Hepatocyte (in vitro differentiated cells): ENCODE data around the gene GBE1. TPM values are rescaled to one million over a fixed set of nuclear protein-coding genes. Genes with fewer than 3 reads are reported as not detected.

ENCODE experiments used
- DNase-seq: peaks from one replicate; pipeline ENCODE4 v3.0.0-alpha.2; 2016; ENCODE audit warnings: low spot score
- H2AFZ ChIP-seq: fragments of 200-600 bp; sonication (generic); 2 replicates; pipeline ENCODE4 v1.6.0; 2016; ENCODE audit warnings: antibody characterized with exemption, mild to moderate bottlenecking
- H3K27ac ChIP-seq: fragments of 200-600 bp; sonication (generic); 2 replicates; pipeline ENCODE4 v1.5.1; 2016; ENCODE audit warnings: mild to moderate bottlenecking
- H3K27me3 ChIP-seq: fragments of 200-600 bp; sonication (generic); 2 replicates; pipeline ENCODE4 v1.6.1; 2016
- H3K36me3 ChIP-seq: fragments of 200-600 bp; sonication (generic); replicated peaks from 2 replicates; pipeline ENCODE4 v1.5.1; 2016; ENCODE audit warnings: low read depth; ENCODE audit not compliant: insufficient read depth
- H3K4me1 ChIP-seq: fragments of 200-600 bp; sonication (generic); 2 replicates; pipeline ENCODE4 v1.5.1; 2016; ENCODE audit warnings: mild to moderate bottlenecking, moderate library complexity; ENCODE audit not compliant: insufficient read depth
- H3K4me2 ChIP-seq: fragments of 200-600 bp; sonication (generic); 2 replicates; pipeline ENCODE4 v1.6.0; 2016
- H3K4me3 ChIP-seq: fragments of 200-600 bp; sonication (generic); 2 replicates; pipeline ENCODE4 v1.5.1; 2016; ENCODE audit warnings: mild to moderate bottlenecking
- H3K79me2 ChIP-seq: fragments of 200-600 bp; sonication (generic); 2 replicates; pipeline ENCODE4 v1.6.0; 2017; ENCODE audit warnings: mild to moderate bottlenecking
- H3K9me2 ChIP-seq: fragments of 200-600 bp; sonication (generic); replicated peaks from 2 replicates; pipeline ENCODE4 v1.6.0; 2017; ENCODE audit warnings: mild to moderate bottlenecking; ENCODE audit not compliant: insufficient read depth
- H3K9me3 ChIP-seq: fragments of 200-600 bp; sonication (generic); 2 replicates; pipeline ENCODE4 v1.5.1; 2016; ENCODE audit warnings: low read depth, mild to moderate bottlenecking
- H4K20me1 ChIP-seq: fragments of 200-600 bp; sonication (generic); 2 replicates; pipeline ENCODE4 v1.6.0; 2016; ENCODE audit warnings: mild to moderate bottlenecking; ENCODE audit not compliant: insufficient read depth, poor library complexity, severe bottlenecking
- EZH2 ChIP-seq: fragments of 200-600 bp; sonication (generic); IDR thresholded peaks from 2 replicates; pipeline ENCODE4 v1.6.1; 2016; ENCODE audit warnings: antibody characterized with exemption, mild to moderate bottlenecking, borderline replicate concordance
- EZH2phosphoT487 ChIP-seq: fragments of 200-600 bp; sonication (generic); IDR thresholded peaks from one replicate; pipeline ENCODE4 v1.6.1; 2018; ENCODE audit warnings: antibody characterized with exemption, mild to moderate bottlenecking, low read depth, moderate library complexity; ENCODE audit not compliant: unreplicated experiment, severe bottlenecking
- WGBS: methylation state at CpG from one replicate; pipeline ENCODE4 v1.1.6; 2016; ENCODE audit warnings: low lambda C conversion rate; ENCODE audit errors: missing lambda C conversion rate; 5-methylcytosine and 5-hydroxymethylcytosine counted together
- polyA plus RNA-seq: library from polyadenylated mRNA; unstranded; fragments of >200 nt; fragmentation: Nextera tagmentation; extraction: Ambion mirVana; gene quantifications from 2 replicates; pipeline ENCODE4 v1.2.1, GENCODE V29; 2016
- total RNA-seq: library from RNA; depleted of rRNA; stranded (reverse); fragments of >200 nt; gene quantifications from 2 replicates; pipeline ENCODE4 v1.2.3, GENCODE V29; 2014
- TF ChIP-seq, protein P1 (sequence below): fragments of 200-600 bp; sonication (generic); IDR thresholded peaks from 2 replicates; pipeline ENCODE4 v1.5.1; 2016; ENCODE audit warnings: antibody characterized with exemption, mild to moderate bottlenecking; ENCODE audit not compliant: poor library complexity

The GBE1 gene
- total and polyA plus RNA-seq, 2 experiments from 2014 or later: 15.6 to 25.8 TPM

DNA sequence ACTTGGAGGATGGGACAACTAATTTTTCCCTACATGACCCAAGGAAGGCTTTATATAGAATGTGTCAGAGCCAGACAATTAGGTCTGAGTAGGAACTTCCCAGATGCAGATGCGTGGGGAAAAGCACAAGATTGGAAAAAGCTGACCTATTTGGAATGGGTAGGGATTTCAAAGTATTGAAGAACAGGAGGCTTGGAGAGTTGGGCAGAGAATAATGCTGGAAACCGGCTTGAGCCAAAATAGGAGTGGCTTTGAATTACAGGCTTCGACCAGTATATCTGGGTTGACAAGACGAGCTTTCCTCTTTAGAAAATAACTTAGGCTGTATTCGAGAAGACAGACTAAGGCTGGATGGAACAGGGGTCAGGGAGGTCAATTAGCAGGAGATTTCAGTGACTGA lies 181.1 kb downstream of the GBE1 start:
- H3K9me2 ChIP-seq: no peaks in the 10 kb centered on the region
- H3K27ac ChIP-seq: no peak overlapping the region
- no peaks in the 10 kb centered on the region for H3K4me1 ChIP-seq
- H4K20me1 ChIP-seq: no peaks in the 10 kb centered on the region
- no peak overlapping the region for H2AFZ ChIP-seq
- DNase-seq: no peak
- no peak overlapping the region for H3K4me2 ChIP-seq
- H3K79me2 ChIP-seq: no peaks in the 10 kb centered on the region
- WGBS: 53% methylated on average over 5 of the region's 5 CpGs
- H3K27me3 ChIP-seq: no peaks in the 10 kb centered on the region
- TF ChIP-seq EZH2phosphoT487 (no peak), EZH2 (no peak)
- TF ChIP-seq, protein P1, sequence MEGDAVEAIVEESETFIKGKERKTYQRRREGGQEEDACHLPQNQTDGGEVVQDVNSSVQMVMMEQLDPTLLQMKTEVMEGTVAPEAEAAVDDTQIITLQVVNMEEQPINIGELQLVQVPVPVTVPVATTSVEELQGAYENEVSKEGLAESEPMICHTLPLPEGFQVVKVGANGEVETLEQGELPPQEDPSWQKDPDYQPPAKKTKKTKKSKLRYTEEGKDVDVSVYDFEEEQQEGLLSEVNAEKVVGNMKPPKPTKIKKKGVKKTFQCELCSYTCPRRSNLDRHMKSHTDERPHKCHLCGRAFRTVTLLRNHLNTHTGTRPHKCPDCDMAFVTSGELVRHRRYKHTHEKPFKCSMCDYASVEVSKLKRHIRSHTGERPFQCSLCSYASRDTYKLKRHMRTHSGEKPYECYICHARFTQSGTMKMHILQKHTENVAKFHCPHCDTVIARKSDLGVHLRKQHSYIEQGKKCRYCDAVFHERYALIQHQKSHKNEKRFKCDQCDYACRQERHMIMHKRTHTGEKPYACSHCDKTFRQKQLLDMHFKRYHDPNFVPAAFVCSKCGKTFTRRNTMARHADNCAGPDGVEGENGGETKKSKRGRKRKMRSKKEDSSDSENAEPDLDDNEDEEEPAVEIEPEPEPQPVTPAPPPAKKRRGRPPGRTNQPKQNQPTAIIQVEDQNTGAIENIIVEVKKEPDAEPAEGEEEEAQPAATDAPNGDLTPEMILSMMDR: no peak
- no peak overlapping the region for H3K4me3 ChIP-seq
- H3K36me3 ChIP-seq: no peaks in the 10 kb centered on the region
- no peaks in the 10 kb centered on the region for H3K9me3 ChIP-seq

DNA sequence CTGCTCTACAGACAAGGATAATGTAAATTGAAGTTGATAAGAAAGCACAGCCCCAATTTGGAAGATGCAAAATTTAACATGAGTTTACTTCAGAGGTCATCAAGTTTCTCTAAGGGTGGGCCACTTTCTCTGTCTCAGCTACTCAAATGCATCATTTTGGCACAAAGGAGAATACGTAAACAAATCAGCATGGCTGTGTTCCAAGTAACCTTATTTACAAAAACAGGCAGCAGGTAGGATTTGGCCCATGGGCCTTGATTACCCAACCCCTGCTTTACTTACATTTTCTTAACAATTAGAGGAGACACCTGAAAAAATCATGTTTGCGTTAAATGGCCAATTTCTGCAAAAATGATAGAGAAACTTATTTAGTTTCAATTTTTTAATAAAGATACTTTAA lies 181.7 kb downstream of the GBE1 start:
- Histone ChIP-seq H3K9me3 (no peaks in the 10 kb centered on the region), H3K27me3 (no peaks in the 10 kb centered on the region), H3K36me3 (no peaks in the 10 kb centered on the region), H3K79me2 (no peaks in the 10 kb centered on the region), H4K20me1 (no peaks in the 10 kb centered on the region), H3K27ac (no peak overlapping the region), H3K9me2 (no peaks in the 10 kb centered on the region), H3K4me1 (no peaks in the 10 kb centered on the region), H2AFZ (no peak overlapping the region), H3K4me3 (no peak overlapping the region), H3K4me2 (no peak overlapping the region)
- TF ChIP-seq EZH2 (no peak), EZH2phosphoT487 (no peak)
- TF ChIP-seq, protein P1: no peak
- no peak for DNase-seq
- WGBS: 96% methylated on average over 2 of the region's 2 CpGs

DNA sequence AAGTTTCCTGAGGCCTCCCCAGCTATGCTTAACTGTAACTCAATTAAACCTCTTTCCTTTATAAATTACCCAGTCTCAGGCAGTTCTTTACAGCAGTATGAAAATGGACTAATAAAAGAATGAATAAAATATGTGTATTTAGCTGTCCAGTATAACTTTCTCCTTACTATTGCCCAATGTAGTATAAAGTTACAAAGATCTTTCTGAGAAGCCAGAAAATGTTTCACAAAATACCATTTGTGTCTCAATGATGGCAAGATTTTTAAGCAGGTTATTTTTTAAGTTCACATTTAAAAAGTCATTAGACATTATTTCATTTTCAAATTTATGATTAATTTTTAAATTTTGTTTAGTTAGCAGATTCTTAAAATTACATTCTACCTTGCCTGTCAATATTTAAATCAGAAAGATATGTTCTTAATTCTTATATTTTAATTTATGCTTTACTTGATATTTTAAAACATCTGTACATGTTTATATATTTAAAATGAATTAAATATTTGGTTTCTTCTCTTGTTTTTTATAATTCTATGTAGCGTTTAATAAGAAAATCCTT lies 189.2 kb downstream of the GBE1 start:
- Histone ChIP-seq H3K9me2 (no peaks in the 10 kb centered on the region), H3K9me3 (no peaks in the 10 kb centered on the region), H3K79me2 (no peaks in the 10 kb centered on the region), H2AFZ (no peak overlapping the region), H3K4me3 (no peak overlapping the region), H3K4me1 (no peaks in the 10 kb centered on the region), H3K27ac (no peak overlapping the region), H3K4me2 (no peak overlapping the region), H3K36me3 (no peaks in the 10 kb centered on the region), H3K27me3 (no peaks in the 10 kb centered on the region), H4K20me1 (no peaks in the 10 kb centered on the region)
- TF ChIP-seq, protein P1: no peak
- TF ChIP-seq EZH2phosphoT487: no peak
- TF ChIP-seq EZH2: no peak
- 98% methylated on average over 1 of the region's 1 CpG for WGBS
- no peak for DNase-seq

DNA sequence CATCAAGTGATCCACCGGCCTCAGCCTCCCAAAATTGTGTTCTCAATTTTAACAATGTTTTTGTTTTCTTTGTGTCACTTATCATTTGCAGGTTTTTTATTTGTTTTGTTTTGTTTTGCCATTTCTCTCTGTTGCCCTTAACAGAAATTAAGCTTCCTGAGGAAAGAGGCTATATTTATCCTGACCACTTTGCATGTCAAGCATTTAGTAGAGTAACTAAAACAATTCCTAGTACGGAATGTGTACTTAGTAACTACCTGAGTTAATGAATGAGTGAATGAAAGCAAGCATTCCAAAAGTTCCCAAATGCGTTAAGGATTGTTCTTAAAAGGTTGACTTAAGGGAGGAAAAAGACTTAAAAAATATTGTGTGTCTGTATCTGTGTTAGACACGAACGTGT lies 193.1 kb downstream of the GBE1 start:
- H3K9me2 ChIP-seq: no peaks in the 10 kb centered on the region
- no peak overlapping the region for H3K4me3 ChIP-seq
- no peak overlapping the region for H3K4me2 ChIP-seq
- WGBS: 79% methylated on average over 5 of the region's 5 CpGs
- H3K4me1 ChIP-seq: no peaks in the 10 kb centered on the region
- no peaks in the 10 kb centered on the region for H3K27me3 ChIP-seq
- H3K36me3 ChIP-seq: no peaks in the 10 kb centered on the region
- H2AFZ ChIP-seq: no peak overlapping the region
- no peaks in the 10 kb centered on the region for H3K79me2 ChIP-seq
- H3K9me3 ChIP-seq: no peaks in the 10 kb centered on the region
- TF ChIP-seq EZH2: no peak
- TF ChIP-seq, protein P1: no peak
- DNase-seq: no peak
- no peak overlapping the region for H3K27ac ChIP-seq
- H4K20me1 ChIP-seq: no peaks in the 10 kb centered on the region
